ENCODE measurements around the gene RASA2.

Gene RASA2

DNA sequence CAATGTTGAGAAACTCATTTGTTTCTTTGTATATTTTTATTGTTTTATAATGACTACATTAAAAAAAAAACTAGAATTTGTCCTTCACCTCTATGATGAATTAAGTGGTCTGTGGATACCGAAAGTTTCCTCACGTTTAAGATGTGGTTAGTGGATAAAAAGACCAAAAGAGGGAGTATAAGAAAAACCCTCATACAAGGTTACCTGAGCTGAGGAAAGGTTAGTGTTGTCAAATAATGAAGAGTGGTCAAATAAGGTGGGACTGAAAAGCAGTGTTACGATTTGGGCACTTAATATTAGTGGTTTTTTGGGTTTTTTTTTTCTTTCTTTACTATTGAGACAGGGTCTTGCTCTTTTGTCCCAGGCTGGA lies 21.2 kb downstream of the RASA2 start:
- H3K27me3 ChIP-seq (ENCODE audit: control insufficient read depth, insufficient read depth, low read length, poor library complexity, severe bottlenecking) = no peaks in the 10 kb centered on the region
- WGBS, 2 experiments = 96 to 98% methylated on average over 2 to 3 of the region's 3 CpGs

GRCh38 chr3:141511361-141511760 lies 24.5 kb downstream of the RASA2 start:
- Histone ChIP-seq H3K27ac (ENCODE audit: insufficient read depth, low read depth, low read length, poor library complexity, severe bottlenecking) (no peak overlapping the region), H3K36me3 (ENCODE audit: control insufficient read depth, insufficient read depth, low read length) (peaks cover under 1% of the 10 kb centered on the region), H3K27me3 (ENCODE audit: control insufficient read depth, insufficient read depth, low read length, poor library complexity, severe bottlenecking) (no peaks in the 10 kb centered on the region), H3K9me3 (ENCODE audit: control insufficient read depth, low read length) (no peaks in the 10 kb centered on the region), H3K4me1 (ENCODE audit: control insufficient read depth, insufficient read depth, low read length) (no peaks in the 10 kb centered on the region), H3K4me3 (ENCODE audit: insufficient read depth, low read depth, low read length) (no peak overlapping the region)
- 92 to 94% methylated on average over 4 of the region's 4 CpGs for WGBS, 2 experiments

More for the DNA sequence above, 21.2 kb downstream of the RASA2 start:
- Histone ChIP-seq H3K27ac (ENCODE audit: insufficient read depth, low read depth, low read length, poor library complexity, severe bottlenecking) (no peak overlapping the region), H3K4me1 (ENCODE audit: control insufficient read depth, insufficient read depth, low read length) (no peaks in the 10 kb centered on the region), H3K9me3 (ENCODE audit: control insufficient read depth, low read length) (no peaks in the 10 kb centered on the region), H3K36me3 (ENCODE audit: control insufficient read depth, insufficient read depth, low read length) (no peaks in the 10 kb centered on the region), H3K4me3 (ENCODE audit: insufficient read depth, low read depth, low read length) (no peak overlapping the region)

DNA sequence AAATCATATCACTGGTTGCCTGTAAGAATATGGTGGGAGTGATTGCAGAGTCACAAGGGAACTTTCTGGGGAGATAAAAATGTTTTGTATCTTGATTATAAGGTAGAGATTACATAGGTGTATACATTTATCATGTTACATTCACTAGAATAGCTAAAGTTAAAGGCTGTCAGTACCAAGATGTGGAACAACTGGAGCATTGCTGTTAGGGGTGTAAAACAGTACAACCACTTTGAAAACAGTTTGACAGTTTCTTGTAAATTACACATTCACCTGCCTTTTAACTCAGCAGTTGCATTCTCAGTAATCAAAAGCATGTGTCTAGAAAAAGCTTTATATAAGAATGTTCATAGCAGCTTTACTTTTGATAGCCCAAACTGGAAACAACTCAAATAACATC lies 27.6 kb downstream of the RASA2 start:
- Histone ChIP-seq H3K27me3 (ENCODE audit: control insufficient read depth, insufficient read depth, low read length, poor library complexity, severe bottlenecking) (no peaks in the 10 kb centered on the region), H3K4me3 (ENCODE audit: insufficient read depth, low read depth, low read length) (no peak overlapping the region), H3K36me3 (ENCODE audit: control insufficient read depth, insufficient read depth, low read length) (peaks cover 11% of the 10 kb centered on the region), H3K27ac (ENCODE audit: insufficient read depth, low read depth, low read length, poor library complexity, severe bottlenecking) (no peak overlapping the region), H3K4me1 (ENCODE audit: control insufficient read depth, insufficient read depth, low read length) (no peaks in the 10 kb centered on the region), H3K9me3 (ENCODE audit: control insufficient read depth, low read length) (no peaks in the 10 kb centered on the region)

- WGBS, 2 experiments = 95 to 100% methylated on average over 2 of the region's 3 CpGs
- H3K27ac ChIP-seq (ENCODE audit: insufficient read depth, low read depth, low read length, poor library complexity, severe bottlenecking) = no peak overlapping the region
- no peak overlapping the region for H3K4me3 ChIP-seq (ENCODE audit: insufficient read depth, low read depth, low read length)
- no peaks in the 10 kb centered on the region for H3K9me3 ChIP-seq (ENCODE audit: control insufficient read depth, low read length)
- peaks cover 11% of the 10 kb centered on the region for H3K36me3 ChIP-seq (ENCODE audit: control insufficient read depth, insufficient read depth, low read length)
- no peaks in the 10 kb centered on the region for H3K4me1 ChIP-seq (ENCODE audit: control insufficient read depth, insufficient read depth, low read length)
- H3K27me3 ChIP-seq (ENCODE audit: control insufficient read depth, insufficient read depth, low read length, poor library complexity, severe bottlenecking) = no peaks in the 10 kb centered on the region
Measured at GRCh38 chr3:141519587-141519986, 32.8 kb downstream of the RASA2 start.

DNA sequence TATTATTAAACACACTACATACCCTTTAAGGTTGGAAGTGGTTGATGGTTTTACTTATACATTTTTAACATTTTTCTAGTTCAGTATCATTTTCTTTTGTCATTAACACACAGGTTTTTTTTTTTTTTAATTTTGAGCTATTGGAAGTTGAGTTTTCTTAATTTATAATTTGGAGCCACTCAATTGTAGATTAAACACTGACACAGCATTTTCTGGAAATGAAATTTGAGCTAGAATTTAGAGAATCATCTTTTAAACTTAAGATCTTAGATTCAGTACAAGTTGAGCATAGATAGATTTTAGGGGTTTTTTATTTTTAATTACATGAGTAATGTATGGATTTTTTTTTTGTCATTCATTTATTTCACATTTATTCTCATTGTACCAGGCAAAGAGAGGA lies 35.0 kb downstream of the RASA2 start:
- no peaks in the 10 kb centered on the region for H3K27me3 ChIP-seq (ENCODE audit: control insufficient read depth, insufficient read depth, low read length, poor library complexity, severe bottlenecking)
- no peak overlapping the region for H3K27ac ChIP-seq (ENCODE audit: insufficient read depth, low read depth, low read length, poor library complexity, severe bottlenecking)
- H3K36me3 ChIP-seq (ENCODE audit: control insufficient read depth, insufficient read depth, low read length) = peaks cover 6% of the 10 kb centered on the region
- no peaks in the 10 kb centered on the region for H3K4me1 ChIP-seq (ENCODE audit: control insufficient read depth, insufficient read depth, low read length)
- no peak overlapping the region for H3K4me3 ChIP-seq (ENCODE audit: insufficient read depth, low read depth, low read length)
- H3K9me3 ChIP-seq (ENCODE audit: control insufficient read depth, low read length) = no peaks in the 10 kb centered on the region

- Histone ChIP-seq H3K36me3 (ENCODE audit: control insufficient read depth, insufficient read depth, low read length) (no peaks in the 10 kb centered on the region), H3K27me3 (ENCODE audit: control insufficient read depth, insufficient read depth, low read length, poor library complexity, severe bottlenecking) (no peaks in the 10 kb centered on the region), H3K4me1 (ENCODE audit: control insufficient read depth, insufficient read depth, low read length) (no peaks in the 10 kb centered on the region), H3K27ac (ENCODE audit: insufficient read depth, low read depth, low read length, poor library complexity, severe bottlenecking) (no peak overlapping the region), H3K9me3 (ENCODE audit: control insufficient read depth, low read length) (no peaks in the 10 kb centered on the region), H3K4me3 (ENCODE audit: insufficient read depth, low read depth, low read length) (no peak overlapping the region)
- 91 to 97% methylated on average over 4 of the region's 4 CpGs for WGBS, 2 experiments
Measured at GRCh38 chr3:141523615-141524375, 37.0 kb downstream of the RASA2 start.

- Histone ChIP-seq H3K27me3 (ENCODE audit: control insufficient read depth, insufficient read depth, low read length, poor library complexity, severe bottlenecking) (no peaks in the 10 kb centered on the region), H3K36me3 (ENCODE audit: control insufficient read depth, insufficient read depth, low read length) (no peaks in the 10 kb centered on the region), H3K4me1 (ENCODE audit: control insufficient read depth, insufficient read depth, low read length) (no peaks in the 10 kb centered on the region), H3K27ac (ENCODE audit: insufficient read depth, low read depth, low read length, poor library complexity, severe bottlenecking) (no peak overlapping the region), H3K4me3 (ENCODE audit: insufficient read depth, low read depth, low read length) (no peak overlapping the region), H3K9me3 (ENCODE audit: control insufficient read depth, low read length) (no peaks in the 10 kb centered on the region)
- WGBS, 2 experiments = 88 to 92% methylated on average over 1 of the region's 1 CpG
Measured at GRCh38 chr3:141524988-141525387, 38.2 kb downstream of the RASA2 start.

GRCh38 chr3:141525814-141526213 lies 39.0 kb downstream of the RASA2 start:
- H3K9me3 ChIP-seq (ENCODE audit: control insufficient read depth, low read length) = no peaks in the 10 kb centered on the region
- WGBS, 2 experiments = 78 to 88% methylated on average over 1 to 2 of the region's 2 CpGs
- no peaks in the 10 kb centered on the region for H3K27me3 ChIP-seq (ENCODE audit: control insufficient read depth, insufficient read depth, low read length, poor library complexity, severe bottlenecking)
- no peaks in the 10 kb centered on the region for H3K36me3 ChIP-seq (ENCODE audit: control insufficient read depth, insufficient read depth, low read length)
- H3K27ac ChIP-seq (ENCODE audit: insufficient read depth, low read depth, low read length, poor library complexity, severe bottlenecking) = no peak overlapping the region
- H3K4me1 ChIP-seq (ENCODE audit: control insufficient read depth, insufficient read depth, low read length) = no peaks in the 10 kb centered on the region
- H3K4me3 ChIP-seq (ENCODE audit: insufficient read depth, low read depth, low read length) = no peak overlapping the region

- no peaks in the 10 kb centered on the region for H3K27me3 ChIP-seq (ENCODE audit: control insufficient read depth, insufficient read depth, low read length, poor library complexity, severe bottlenecking)
- no peaks in the 10 kb centered on the region for H3K36me3 ChIP-seq (ENCODE audit: control insufficient read depth, insufficient read depth, low read length)
- no peak overlapping the region for H3K4me3 ChIP-seq (ENCODE audit: insufficient read depth, low read depth, low read length)
- no peaks in the 10 kb centered on the region for H3K9me3 ChIP-seq (ENCODE audit: control insufficient read depth, low read length)
- H3K4me1 ChIP-seq (ENCODE audit: control insufficient read depth, insufficient read depth, low read length) = no peaks in the 10 kb centered on the region
- no peak overlapping the region for H3K27ac ChIP-seq (ENCODE audit: insufficient read depth, low read depth, low read length, poor library complexity, severe bottlenecking)
Measured at GRCh38 chr3:141526709-141527108, 39.9 kb downstream of the RASA2 start.

- Histone ChIP-seq H3K4me3 (ENCODE audit: insufficient read depth, low read depth, low read length) (no peak overlapping the region), H3K27ac (ENCODE audit: insufficient read depth, low read depth, low read length, poor library complexity, severe bottlenecking) (no peak overlapping the region), H3K9me3 (ENCODE audit: control insufficient read depth, low read length) (no peaks in the 10 kb centered on the region), H3K4me1 (ENCODE audit: control insufficient read depth, insufficient read depth, low read length) (no peaks in the 10 kb centered on the region), H3K36me3 (ENCODE audit: control insufficient read depth, insufficient read depth, low read length) (no peaks in the 10 kb centered on the region), H3K27me3 (ENCODE audit: control insufficient read depth, insufficient read depth, low read length, poor library complexity, severe bottlenecking) (no peaks in the 10 kb centered on the region)
- 100% methylated on average over 1 of the region's 1 CpG; no CpG with 5 or more reads in 1 of the 2 experiments for WGBS, 2 experiments
Measured at GRCh38 chr3:141528800-141529199, 42.0 kb downstream of the RASA2 start.

DNA sequence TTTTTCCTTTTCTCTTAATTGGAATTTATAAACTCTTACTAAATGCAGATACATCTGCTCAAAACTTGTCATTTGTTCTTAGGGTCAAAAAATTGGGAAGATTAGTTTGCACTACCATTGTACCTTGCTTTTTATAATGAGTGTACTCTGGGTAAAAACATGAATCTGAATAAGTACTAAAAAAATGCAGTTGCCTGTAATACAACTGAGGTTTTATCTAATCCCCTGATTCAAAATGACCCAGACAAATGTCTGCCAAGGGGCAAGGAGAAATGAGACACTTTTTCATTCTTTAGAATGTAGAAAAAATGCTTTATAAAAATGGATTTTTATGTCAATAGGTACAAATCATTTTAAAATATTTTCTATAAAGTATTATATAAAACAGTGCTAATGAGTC lies 42.4 kb downstream of the RASA2 start:
- no peak overlapping the region for H3K4me3 ChIP-seq (ENCODE audit: insufficient read depth, low read depth, low read length)
- H3K4me1 ChIP-seq (ENCODE audit: control insufficient read depth, insufficient read depth, low read length) = no peaks in the 10 kb centered on the region
- H3K27ac ChIP-seq (ENCODE audit: insufficient read depth, low read depth, low read length, poor library complexity, severe bottlenecking) = no peak overlapping the region
- H3K36me3 ChIP-seq (ENCODE audit: control insufficient read depth, insufficient read depth, low read length) = no peaks in the 10 kb centered on the region
- no peaks in the 10 kb centered on the region for H3K27me3 ChIP-seq (ENCODE audit: control insufficient read depth, insufficient read depth, low read length, poor library complexity, severe bottlenecking)
- no peaks in the 10 kb centered on the region for H3K9me3 ChIP-seq (ENCODE audit: control insufficient read depth, low read length)
